ENCODE measurements around the gene C10orf62. TPM values are rescaled to one million over a fixed set of nuclear protein-coding genes. Genes with fewer than 3 reads are reported as not detected.

Gene C10orf62
- total and polyA plus RNA-seq, 10 of the 15 experiments (the other 5 are each of a cell fraction or from before 2014, with no cell fraction given): not detected

- TF ChIP-seq REST (IDR thresholded peaks at IDR 0.05; ENCODE audit: low read depth, low read length): no peak
- no peak for TF ChIP-seq ZSCAN29 (IDR thresholded peaks at IDR 0.05)
- no peak for TF ChIP-seq TBL1XR1 (IDR thresholded peaks at IDR 0.05; ENCODE audit: low read depth, low read length)
- no peak for TF ChIP-seq NR2C1 (IDR thresholded peaks at IDR 0.05)
- TF ChIP-seq MYB (IDR thresholded peaks at IDR 0.05; ENCODE audit: borderline replicate concordance, low read depth, low read length): no peak
- no peak for TF ChIP-seq STAT3 (IDR thresholded peaks at IDR 0.05; ENCODE audit: low read depth, low read length)
Observed at GRCh38 chr10:97563337-97563736, 26.2 kb upstream of the C10orf62 start (continued).

- Histone ChIP-seq H3K27me3 (replicated peaks in 1 of 2; ENCODE audit: control insufficient read depth in 2 of 2, insufficient read depth in 2 of 2, low read length in 1 of 2) (no peaks in the 10 kb centered on the region), H3K4me2 (ENCODE audit: control insufficient read depth, insufficient read depth) (no peak overlapping the region), H3K36me3 (ENCODE audit: control insufficient read depth in 2 of 2, insufficient read depth in 2 of 2, low read length in 1 of 2) (no peaks in the 10 kb centered on the region), H3K9ac (ENCODE audit: control insufficient read depth, insufficient read depth, low read length) (no peak overlapping the region), H3K4me3 (no peak overlapping the region), H3K27ac (ENCODE audit: control insufficient read depth, insufficient read depth) (no peak overlapping the region), H4K20me1 (ENCODE audit: control insufficient read depth, insufficient read depth) (no peaks in the 10 kb centered on the region), H2AFZ (ENCODE audit: control insufficient read depth, low read depth, low read length) (no peak overlapping the region), H3K4me1 (ENCODE audit: control insufficient read depth, insufficient read depth, low read length) (peaks cover 5% of the 10 kb centered on the region), H3K9me3 (replicated peaks; ENCODE audit: control insufficient read depth, insufficient read depth, low read length) (no peaks in the 10 kb centered on the region; the same call in 2 of the 3 replicates), H3K79me2 (ENCODE audit: control insufficient read depth, insufficient read depth, low read length) (no peaks in the 10 kb centered on the region)
- in situ Hi-C loops (cut with MboI) (no loop called here), intact Hi-C loops (cut with micrococcal nuclease; ENCODE audit: unreplicated experiment) (no loop called here)
- TF ChIP-seq KDM1A (IDR thresholded peaks at IDR 0.05; ENCODE audit: borderline replicate concordance) (no peak), PKNOX1 (IDR thresholded peaks at IDR 0.05) (peak; percentile 57; the same call in 1 of the 2 replicates)
- ChIA-PET CTCF (interaction anchor here (1.4 kb wide), 2 partner anchors 11 to 30 kb away, joined by 3 to 4 read pairs; no protein-coding TSS in a partner anchor), POLR2A (interaction anchor here (1.6 kb wide), 1 partner anchor 19 kb away, joined by 3 read pairs; the partner anchor contains the start of gene HOGA1), RAD21 (ENCODE audit: unreplicated experiment) (interaction anchor here (0.8 kb wide), 1 partner anchor 10 kb away, joined by 3 read pairs; no protein-coding TSS in a partner anchor), SMC1A (ENCODE audit: uncharacterized antibody, unreplicated experiment) (no interaction called here)
- no TSS peak for BruUV-seq (replicated peaks)
- DNase-seq (ENCODE audit: low read depth, low spot score) (no peak), FAIRE-seq (no peak), ATAC-seq (no peak)
- 90% methylated on average over 4 of the region's 4 CpGs for WGBS (ENCODE audit: insufficient coverage, insufficient replicate concordance, low lambda C conversion rate, missing lambda C conversion rate)
Observed at GRCh38 chr10:97564776-97565175, 24.7 kb upstream of the C10orf62 start.
